Stimulated activated CD8-positive, alpha-beta memory T cell treated with anti-CD3 and anti-CD28 coated beads, Interleukin-7, amount 100 ng/mL, for 48 hours (primary cell): ENCODE data around the gene MARCKSL1.
"Not testable (repeated sequence)": the region's sequence is repeated elsewhere in the genome, so short reads cannot be mapped to it uniquely, and the experiment has no call there.

Experiments
- DNase-seq, 2 donors: peaks; one replicate each; pipeline ENCODE4 v3.0.0-alpha.2; 2020; ENCODE audit warnings: low read depth in 1 of 2; ENCODE audit errors: extremely low read depth in 1 of 2

Gene MARCKSL1

GRCh38 chr1:32334274-32334861, 1.7 kb downstream of the MARCKSL1 start:
- no peak for DNase-seq

GRCh38 chr1:32333251-32333963, 2.6 kb downstream of the MARCKSL1 start:
- no peak for DNase-seq

- no peak for DNase-seq
Measured at GRCh38 chr1:32332290-32333079, 3.5 kb downstream of the MARCKSL1 start.

- DNase-seq = no peak
Measured at GRCh38 chr1:32331549-32331948, 4.5 kb downstream of the MARCKSL1 start.

- no peak for DNase-seq
Measured at GRCh38 chr1:32330558-32331151, 5.4 kb downstream of the MARCKSL1 start.

- DNase-seq = no peak
Measured at GRCh38 chr1:32329931-32330466, 6.0 kb downstream of the MARCKSL1 start.

GRCh38 chr1:32327204-32327603, 8.8 kb downstream of the MARCKSL1 start:
- no peak for DNase-seq

GRCh38 chr1:32321712-32322291, 14.2 kb downstream of the MARCKSL1 start:
- no peak for DNase-seq

GRCh38 chr1:32318127-32318869, 17.7 kb downstream of the MARCKSL1 start:
- no peak for DNase-seq

GRCh38 chr1:32316903-32317277, 19.1 kb downstream of the MARCKSL1 start:
- no peak for DNase-seq

GRCh38 chr1:32311709-32312393, 24.2 kb downstream of the MARCKSL1 start:
- DNase-seq = no peak

GRCh38 chr1:32309960-32310359, 26.1 kb downstream of the MARCKSL1 start:
- DNase-seq = no peak

GRCh38 chr1:32307324-32307723, 28.7 kb downstream of the MARCKSL1 start:
- no peak for DNase-seq

- no peak for DNase-seq
Measured at GRCh38 chr1:32305310-32305709, 30.7 kb downstream of the MARCKSL1 start.

- no peak for DNase-seq
Measured at GRCh38 chr1:32303997-32304622, 31.9 kb downstream of the MARCKSL1 start.

GRCh38 chr1:32303358-32303757, 32.7 kb downstream of the MARCKSL1 start:
- no peak for DNase-seq

- no peak for DNase-seq
Measured at GRCh38 chr1:32299327-32299726, 36.7 kb downstream of the MARCKSL1 start.

GRCh38 chr1:32298211-32298610, 37.8 kb downstream of the MARCKSL1 start:
- not testable (repeated sequence) for DNase-seq
